Stimulated activated CD4-positive, alpha-beta T cell treated with anti-CD3 and anti-CD28 coated beads, TNF-alpha, amount 100 ng/mL, for 24 hours (primary cell): ENCODE data around the gene OR56B1.

Experiments used
- DNase-seq, 3 experiments: peaks; one replicate each; pipeline ENCODE4 v3.0.0-alpha.2; 2020; ENCODE audit warnings: low read depth in 3 of 3

OR56B1 gene

GRCh38 chr11:5727691-5728090 is 8.6 kb upstream of the OR56B1 start:
- no peak for DNase-seq

GRCh38 chr11:5737091-5737490 is 843 bp downstream of the OR56B1 start:
- no peak for DNase-seq

- no peak for DNase-seq
These were observed 1.6 kb downstream of the OR56B1 start for GRCh38 chr11:5737670-5738392.

GRCh38 chr11:5738431-5738830 is 2.2 kb downstream of the OR56B1 start:
- no peak for DNase-seq

GRCh38 chr11:5746614-5747013 is 10.4 kb downstream of the OR56B1 start:
- DNase-seq, result no peak

GRCh38 chr11:5749836-5750235 is 13.6 kb downstream of the OR56B1 start:
- no peak for DNase-seq

- DNase-seq, result no peak
These were observed 17.7 kb downstream of the OR56B1 start, which contains the start of gene OR52N4 for GRCh38 chr11:5753943-5754342. OR52N4 (plus strand) TSS chr11:5754243; CDS start chr11:5754741, 498 bp downstream.

- DNase-seq, result no peak
These were observed 30.8 kb downstream of the OR56B1 start for GRCh38 chr11:5767056-5767455.

GRCh38 chr11:5783255-5783654 is 47.0 kb downstream of the OR56B1 start, which contains the start of gene OR52N5:
OR52N5 (minus strand) TSS chr11:5783355; CDS start chr11:5778634, 4,721 bp downstream.
- DNase-seq, result no peak
